Vagina (tissue), 2 donors: Measurements from ENCODE around the gene KLHL3.

ENCODE experiments used
- POLR2AphosphoS5 ChIP-seq, 2 donors: sonication (generic); formaldehyde crosslinking; IDR thresholded peaks; one replicate each; pipeline ENCODE4 v1.9.0; 2017; ENCODE audit warnings: antibody characterized with exemption in 2 of 2, mild to moderate bottlenecking in 2 of 2, low read depth in 1 of 2; ENCODE audit not compliant: insufficient read depth in 1 of 2
- TF ChIP-seq, protein P1 (sequence below), 3 experiments: fragments of 450-650 bp in 2 of 3; fragments of 200-600 bp in 1 of 3; sonication (generic) in 1 of 3; IDR thresholded peaks; one replicate each; pipeline ENCODE4 v1.5.1; 2017 to 2019; ENCODE audit warnings: antibody characterized with exemption in 3 of 3, mild to moderate bottlenecking in 2 of 3, moderate library complexity in 2 of 3

DNA sequence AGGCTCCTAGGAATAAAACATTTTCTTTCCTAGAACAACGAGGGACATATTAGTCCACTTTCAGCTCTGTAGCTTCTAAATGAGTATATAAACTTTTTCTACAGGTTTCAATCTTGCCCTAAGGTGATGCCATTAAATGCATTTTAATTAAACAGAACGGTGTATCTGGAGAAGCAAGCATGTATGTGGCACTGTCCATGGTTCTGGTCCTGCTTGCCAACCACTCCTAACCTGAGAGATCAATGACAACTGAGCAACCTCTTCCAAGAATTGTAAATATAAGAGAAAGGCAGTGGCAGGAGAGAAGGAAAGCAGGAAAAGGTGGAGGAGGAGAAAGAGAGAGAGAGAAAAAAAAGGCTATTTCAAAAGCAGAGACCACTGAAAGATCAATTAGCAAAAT lies 141.2 kb downstream of the KLHL3 start:
- TF ChIP-seq, protein P1, sequence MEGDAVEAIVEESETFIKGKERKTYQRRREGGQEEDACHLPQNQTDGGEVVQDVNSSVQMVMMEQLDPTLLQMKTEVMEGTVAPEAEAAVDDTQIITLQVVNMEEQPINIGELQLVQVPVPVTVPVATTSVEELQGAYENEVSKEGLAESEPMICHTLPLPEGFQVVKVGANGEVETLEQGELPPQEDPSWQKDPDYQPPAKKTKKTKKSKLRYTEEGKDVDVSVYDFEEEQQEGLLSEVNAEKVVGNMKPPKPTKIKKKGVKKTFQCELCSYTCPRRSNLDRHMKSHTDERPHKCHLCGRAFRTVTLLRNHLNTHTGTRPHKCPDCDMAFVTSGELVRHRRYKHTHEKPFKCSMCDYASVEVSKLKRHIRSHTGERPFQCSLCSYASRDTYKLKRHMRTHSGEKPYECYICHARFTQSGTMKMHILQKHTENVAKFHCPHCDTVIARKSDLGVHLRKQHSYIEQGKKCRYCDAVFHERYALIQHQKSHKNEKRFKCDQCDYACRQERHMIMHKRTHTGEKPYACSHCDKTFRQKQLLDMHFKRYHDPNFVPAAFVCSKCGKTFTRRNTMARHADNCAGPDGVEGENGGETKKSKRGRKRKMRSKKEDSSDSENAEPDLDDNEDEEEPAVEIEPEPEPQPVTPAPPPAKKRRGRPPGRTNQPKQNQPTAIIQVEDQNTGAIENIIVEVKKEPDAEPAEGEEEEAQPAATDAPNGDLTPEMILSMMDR (IDR thresholded peaks at IDR 0.05): no peak
- TF ChIP-seq POLR2AphosphoS5 (IDR thresholded peaks at IDR 0.05; ENCODE audit: insufficient read depth in 1 of 2, low read depth in 1 of 2): no peak
